Measurements from ENCODE around the gene VSTM2B. TPM values are rescaled to one million over a fixed set of nuclear protein-coding genes. Genes with fewer than 3 reads are reported as not detected.

The VSTM2B gene
- polyA plus RNA-seq, 4 donors: 0.04 to 6.9 TPM; not detected in 2

DNA sequence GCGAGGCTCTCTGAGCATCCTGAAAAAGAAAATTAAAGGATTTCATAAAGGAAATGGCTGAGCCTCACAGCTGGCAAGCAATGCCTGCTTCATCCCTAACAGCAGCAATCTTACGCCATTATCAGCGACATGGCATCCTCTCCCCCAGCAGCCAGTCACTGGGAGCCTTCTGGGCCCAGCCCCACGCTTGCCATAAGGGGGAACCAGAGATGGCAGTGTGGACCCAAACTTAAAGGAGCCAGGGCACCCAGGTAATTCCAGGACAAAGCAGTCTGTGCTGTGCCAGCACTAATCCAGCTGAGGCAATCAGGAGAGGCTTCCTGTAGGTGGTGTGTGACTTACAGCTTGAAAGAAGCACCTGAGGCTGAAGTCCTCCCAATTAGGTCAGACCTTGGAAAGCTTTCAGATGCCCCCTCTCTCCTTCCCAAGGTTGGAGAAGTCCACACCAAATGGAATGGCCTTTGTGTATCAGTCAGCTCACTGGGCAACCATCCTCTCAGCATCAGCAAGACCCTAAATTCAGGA is 10.3 kb downstream of the VSTM2B start:
- 68 to 84% (median 81%) methylated on average over 4 of the region's 4 CpGs for WGBS, 3 donors
- H3K4me3 ChIP-seq (ENCODE audit: low read depth in 1 of 3, low read length in 3 of 3): no peak overlapping the region
- no peaks in the 10 kb centered on the region for H3K4me1 ChIP-seq (ENCODE audit: control insufficient read depth in 3 of 3, insufficient read depth in 2 of 3, low read depth in 1 of 3, low read length in 2 of 3)
- H3K27me3 ChIP-seq (ENCODE audit: control insufficient read depth in 3 of 3, insufficient read depth in 3 of 3, low read length in 3 of 3): peaks cover 0 to 9% (median 0%) of the 10 kb centered on the region in 3 donors
- no peak overlapping the region for H3K27ac ChIP-seq (ENCODE audit: low read depth in 1 of 3, low read length in 2 of 3)
- peaks cover 0 to 53% (median 0%) of the 10 kb centered on the region in 3 donors for H3K36me3 ChIP-seq (ENCODE audit: control insufficient read depth in 3 of 3, insufficient read depth in 2 of 3, low read depth in 1 of 3, low read length in 3 of 3)
- FAIRE-seq: no peak
- H3K9me3 ChIP-seq (ENCODE audit: control insufficient read depth in 2 of 2, insufficient read depth in 1 of 2, low read depth in 1 of 2, low read length in 1 of 2): no peaks in the 10 kb centered on the region
- DNase-seq: no peak

DNA sequence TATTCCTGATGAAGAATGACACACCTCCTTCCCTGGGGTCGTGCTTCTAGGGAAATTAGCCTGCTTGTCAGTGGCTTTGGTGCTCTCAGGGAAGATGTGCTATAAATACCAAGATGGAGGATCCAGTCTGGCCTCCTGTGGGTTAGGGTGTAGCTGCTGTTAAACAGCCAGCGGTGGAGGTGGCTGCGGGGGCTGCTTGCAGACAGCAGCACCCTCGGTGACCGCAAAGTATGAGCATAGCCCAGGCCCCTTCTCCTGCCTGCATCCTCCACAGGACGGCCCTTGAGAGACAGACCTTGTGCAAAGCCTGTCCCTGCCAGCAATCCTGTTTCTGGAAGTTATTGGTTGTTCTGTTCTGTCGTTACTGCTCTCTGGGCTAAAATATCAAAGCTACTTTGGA is 11.4 kb downstream of the VSTM2B start:
- FAIRE-seq (no peak), DNase-seq (no peak)
- peaks cover 0 to 2% (median 0%) of the 10 kb centered on the region in 3 donors for H3K27me3 ChIP-seq (ENCODE audit: control insufficient read depth in 3 of 3, insufficient read depth in 3 of 3, low read length in 3 of 3)
- WGBS, 3 donors: 71 to 72% (median 72%) methylated on average over 7 of the region's 7 CpGs
- no peak overlapping the region for H3K27ac ChIP-seq (ENCODE audit: low read depth in 1 of 3, low read length in 2 of 3)
- H3K4me3 ChIP-seq (ENCODE audit: low read depth in 1 of 3, low read length in 3 of 3): no peak overlapping the region
- peaks cover 0 to 48% (median 0%) of the 10 kb centered on the region in 3 donors for H3K36me3 ChIP-seq (ENCODE audit: control insufficient read depth in 3 of 3, insufficient read depth in 2 of 3, low read depth in 1 of 3, low read length in 3 of 3)
- no peaks in the 10 kb centered on the region for H3K9me3 ChIP-seq (ENCODE audit: control insufficient read depth in 2 of 2, insufficient read depth in 1 of 2, low read depth in 1 of 2, low read length in 1 of 2)
- no peaks in the 10 kb centered on the region for H3K4me1 ChIP-seq (ENCODE audit: control insufficient read depth in 3 of 3, insufficient read depth in 2 of 3, low read depth in 1 of 3, low read length in 2 of 3)

DNA sequence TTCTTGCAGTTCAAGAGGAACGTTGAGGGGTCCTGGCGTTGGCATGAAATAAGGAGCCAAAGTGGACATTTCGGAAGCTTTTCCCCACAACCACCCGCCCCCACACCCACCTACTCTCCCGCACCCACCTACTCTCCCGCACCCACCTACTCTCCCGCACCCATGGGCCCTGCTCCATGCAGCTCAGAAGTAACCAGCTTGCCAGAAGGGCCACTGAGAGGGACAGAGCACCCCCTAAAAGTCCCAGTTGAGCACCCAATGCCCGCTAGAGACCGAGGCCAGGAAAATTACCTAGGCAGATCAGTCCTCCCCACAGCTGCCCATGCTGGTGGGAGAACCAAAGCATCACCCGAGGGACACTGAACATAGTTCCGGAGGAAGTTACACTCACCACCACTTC is 11.8 kb downstream of the VSTM2B start:
- 86 to 88% (median 88%) methylated on average over 11 of the region's 11 CpGs for WGBS, 3 donors
- FAIRE-seq: no peak

DNA sequence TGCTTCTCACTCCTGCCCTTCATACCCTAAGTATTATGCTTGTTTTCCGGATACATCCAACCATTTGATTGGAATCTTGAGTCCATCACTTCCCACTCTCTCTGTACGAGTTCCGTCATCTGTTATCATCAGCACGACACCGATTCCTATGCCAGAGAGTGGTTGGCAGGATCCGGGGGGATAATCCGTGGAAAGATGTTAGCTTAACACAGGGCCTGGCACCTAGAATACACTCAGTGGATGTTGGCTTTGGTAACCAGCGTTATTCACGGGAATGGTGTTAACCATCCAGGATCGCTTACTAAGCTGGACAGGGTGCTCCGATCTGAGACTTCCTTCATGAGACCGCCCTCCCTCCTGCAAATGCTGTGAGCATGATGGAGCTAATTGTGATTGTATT is 12.4 kb downstream of the VSTM2B start:
- FAIRE-seq (no peak), DNase-seq (no peak)
- 90 to 95% (median 93%) methylated on average over 12 of the region's 12 CpGs for WGBS, 3 donors
- Histone ChIP-seq H3K4me1 (ENCODE audit: control insufficient read depth in 3 of 3, insufficient read depth in 2 of 3, low read depth in 1 of 3, low read length in 2 of 3) (no peaks in the 10 kb centered on the region), H3K36me3 (ENCODE audit: control insufficient read depth in 3 of 3, insufficient read depth in 2 of 3, low read depth in 1 of 3, low read length in 3 of 3) (peaks cover 0 to 41% (median 0%) of the 10 kb centered on the region in 3 donors), H3K4me3 (ENCODE audit: low read depth in 1 of 3, low read length in 3 of 3) (no peak overlapping the region), H3K27me3 (ENCODE audit: control insufficient read depth in 3 of 3, insufficient read depth in 3 of 3, low read length in 3 of 3) (peaks cover 0 to 2% (median 0%) of the 10 kb centered on the region in 3 donors), H3K9me3 (ENCODE audit: control insufficient read depth in 2 of 2, insufficient read depth in 1 of 2, low read depth in 1 of 2, low read length in 1 of 2) (no peaks in the 10 kb centered on the region), H3K27ac (ENCODE audit: low read depth in 1 of 3, low read length in 2 of 3) (no peak overlapping the region)

More for the DNA sequence above, 11.8 kb downstream of the VSTM2B start:
- peaks cover 0 to 2% (median 0%) of the 10 kb centered on the region in 3 donors for H3K27me3 ChIP-seq (ENCODE audit: control insufficient read depth in 3 of 3, insufficient read depth in 3 of 3, low read length in 3 of 3)
- H3K4me1 ChIP-seq (ENCODE audit: control insufficient read depth in 3 of 3, insufficient read depth in 2 of 3, low read depth in 1 of 3, low read length in 2 of 3): no peaks in the 10 kb centered on the region
- no peak overlapping the region for H3K4me3 ChIP-seq (ENCODE audit: low read depth in 1 of 3, low read length in 3 of 3)
- no peak overlapping the region for H3K27ac ChIP-seq (ENCODE audit: low read depth in 1 of 3, low read length in 2 of 3)
- peaks cover 0 to 47% (median 0%) of the 10 kb centered on the region in 3 donors for H3K36me3 ChIP-seq (ENCODE audit: control insufficient read depth in 3 of 3, insufficient read depth in 2 of 3, low read depth in 1 of 3, low read length in 3 of 3)
- DNase-seq: no peak
- no peaks in the 10 kb centered on the region for H3K9me3 ChIP-seq (ENCODE audit: control insufficient read depth in 2 of 2, insufficient read depth in 1 of 2, low read depth in 1 of 2, low read length in 1 of 2)

DNA sequence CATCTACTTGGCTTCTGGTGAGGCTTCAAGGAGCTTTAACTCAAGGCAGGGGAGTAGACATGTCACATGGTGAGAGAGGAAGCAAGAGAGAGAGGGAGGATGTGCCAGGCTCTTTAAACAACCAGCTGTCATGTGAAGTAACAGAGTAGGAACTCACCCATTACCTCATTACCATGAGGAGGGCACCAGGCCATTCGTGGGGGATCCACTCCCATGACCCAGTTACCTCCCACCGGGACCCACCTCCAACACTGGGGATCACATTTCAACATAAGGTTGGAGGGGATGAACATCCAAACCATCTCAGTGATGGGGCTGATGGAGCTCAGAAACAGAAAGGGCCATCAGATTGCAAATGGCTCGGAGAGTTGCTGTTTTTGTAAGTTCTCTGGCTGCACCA is 12.9 kb downstream of the VSTM2B start:
- no peak for DNase-seq
- FAIRE-seq: no peak
- Histone ChIP-seq H3K36me3 (ENCODE audit: control insufficient read depth in 3 of 3, insufficient read depth in 2 of 3, low read depth in 1 of 3, low read length in 3 of 3) (peaks cover 0 to 36% (median 0%) of the 10 kb centered on the region in 3 donors), H3K27ac (ENCODE audit: low read depth in 1 of 3, low read length in 2 of 3) (no peak overlapping the region), H3K9me3 (ENCODE audit: control insufficient read depth in 2 of 2, insufficient read depth in 1 of 2, low read depth in 1 of 2, low read length in 1 of 2) (no peaks in the 10 kb centered on the region), H3K4me1 (ENCODE audit: control insufficient read depth in 3 of 3, insufficient read depth in 2 of 3, low read depth in 1 of 3, low read length in 2 of 3) (no peaks in the 10 kb centered on the region), H3K4me3 (ENCODE audit: low read depth in 1 of 3, low read length in 3 of 3) (no peak overlapping the region), H3K27me3 (ENCODE audit: control insufficient read depth in 3 of 3, insufficient read depth in 3 of 3, low read length in 3 of 3) (peaks cover 0 to 2% (median 0%) of the 10 kb centered on the region in 3 donors)
- WGBS, 3 donors: 58 to 78% (median 67%) methylated on average over 3 of the region's 3 CpGs

DNA sequence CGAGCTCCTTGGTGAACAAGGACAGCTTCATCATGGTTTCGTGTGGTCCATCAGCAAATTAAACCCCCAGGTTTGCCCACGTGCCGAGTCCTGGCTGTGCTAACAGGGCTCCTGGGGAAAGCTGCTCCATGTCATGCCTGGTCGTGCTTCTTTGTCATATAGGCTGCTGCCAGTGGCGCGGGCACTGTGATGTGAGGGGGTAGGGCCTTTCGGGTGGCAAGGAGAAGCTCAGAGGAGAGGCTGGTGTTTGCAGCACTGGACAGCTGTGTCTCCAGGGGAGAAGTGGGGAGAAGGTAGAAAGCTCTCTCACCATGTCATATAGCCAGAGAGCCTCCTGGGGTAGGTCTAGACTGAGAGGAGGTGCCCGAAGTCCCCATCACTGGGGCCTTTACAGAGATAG is 13.3 kb downstream of the VSTM2B start:
- FAIRE-seq (no peak), DNase-seq (no peak)

DNA sequence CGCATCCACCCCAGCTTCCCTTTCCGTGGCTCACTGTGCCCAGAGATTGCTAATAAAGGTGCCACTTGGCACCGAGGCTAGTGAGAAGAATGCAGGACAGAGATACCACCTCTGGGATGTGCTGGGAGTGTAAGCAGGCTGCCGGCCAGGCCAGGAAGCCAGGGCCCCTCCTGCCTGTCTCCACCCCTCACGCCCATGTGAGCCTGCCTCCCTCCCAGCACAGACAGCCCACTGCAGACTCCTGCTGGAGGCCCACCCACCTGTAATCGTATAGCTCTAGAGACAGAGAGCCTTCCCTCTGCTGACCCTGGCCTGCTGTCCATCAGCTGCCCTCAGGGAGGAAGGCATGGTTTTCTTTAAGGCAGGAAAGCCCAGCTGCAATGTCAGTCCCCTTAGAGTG is 13.9 kb downstream of the VSTM2B start:
- Histone ChIP-seq H3K36me3 (ENCODE audit: control insufficient read depth in 3 of 3, insufficient read depth in 2 of 3, low read depth in 1 of 3, low read length in 3 of 3) (peaks cover 0 to 30% (median 0%) of the 10 kb centered on the region in 3 donors), H3K4me1 (ENCODE audit: control insufficient read depth in 3 of 3, insufficient read depth in 2 of 3, low read depth in 1 of 3, low read length in 2 of 3) (no peaks in the 10 kb centered on the region), H3K4me3 (ENCODE audit: low read depth in 1 of 3, low read length in 3 of 3) (no peak overlapping the region), H3K27ac (ENCODE audit: low read depth in 1 of 3, low read length in 2 of 3) (no peak overlapping the region), H3K9me3 (ENCODE audit: control insufficient read depth in 2 of 2, insufficient read depth in 1 of 2, low read depth in 1 of 2, low read length in 1 of 2) (no peaks in the 10 kb centered on the region), H3K27me3 (ENCODE audit: control insufficient read depth in 3 of 3, insufficient read depth in 3 of 3, low read length in 3 of 3) (peaks cover 0 to 2% (median 0%) of the 10 kb centered on the region in 3 donors)
- WGBS, 3 donors: 33 to 59% (median 50%) methylated on average over 6 of the region's 6 CpGs
- FAIRE-seq (no peak), DNase-seq (no peak)

More for the DNA sequence above, 13.3 kb downstream of the VSTM2B start:
- H3K27ac ChIP-seq (ENCODE audit: low read depth in 1 of 3, low read length in 2 of 3): no peak overlapping the region
- no peaks in the 10 kb centered on the region for H3K4me1 ChIP-seq (ENCODE audit: control insufficient read depth in 3 of 3, insufficient read depth in 2 of 3, low read depth in 1 of 3, low read length in 2 of 3)
- peaks cover 0 to 32% (median 0%) of the 10 kb centered on the region in 3 donors for H3K36me3 ChIP-seq (ENCODE audit: control insufficient read depth in 3 of 3, insufficient read depth in 2 of 3, low read depth in 1 of 3, low read length in 3 of 3)
- no peak overlapping the region for H3K4me3 ChIP-seq (ENCODE audit: low read depth in 1 of 3, low read length in 3 of 3)
- 72 to 82% (median 75%) methylated on average over 9 of the region's 9 CpGs for WGBS, 3 donors
- H3K9me3 ChIP-seq (ENCODE audit: control insufficient read depth in 2 of 2, insufficient read depth in 1 of 2, low read depth in 1 of 2, low read length in 1 of 2): no peaks in the 10 kb centered on the region
- H3K27me3 ChIP-seq (ENCODE audit: control insufficient read depth in 3 of 3, insufficient read depth in 3 of 3, low read length in 3 of 3): peaks cover 0 to 2% (median 0%) of the 10 kb centered on the region in 3 donors

DNA sequence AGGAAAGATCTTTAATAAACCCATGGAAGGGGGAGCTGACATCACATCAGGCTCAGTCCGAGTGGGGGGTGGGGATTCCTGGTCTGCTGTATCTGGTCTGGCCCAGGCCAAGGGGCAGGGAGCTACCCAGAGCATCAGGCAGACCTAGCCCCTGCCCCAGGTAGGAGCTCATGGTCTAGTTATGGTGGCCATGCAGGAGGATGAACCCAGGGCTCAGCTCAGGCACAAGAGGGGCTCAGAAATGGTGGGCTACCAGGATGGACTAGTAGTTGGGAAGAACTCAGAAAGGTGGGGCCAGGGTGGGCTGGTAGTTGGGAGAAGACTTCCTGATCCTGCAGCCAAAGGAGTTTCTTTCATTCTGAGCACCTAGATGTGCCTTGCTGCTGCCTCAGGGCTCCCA is 14.3 kb downstream of the VSTM2B start:
- 52 to 72% (median 58%) methylated on average over 1 of the region's 1 CpG for WGBS, 3 donors
- no peaks in the 10 kb centered on the region for H3K4me1 ChIP-seq (ENCODE audit: control insufficient read depth in 3 of 3, insufficient read depth in 2 of 3, low read depth in 1 of 3, low read length in 2 of 3)
- H3K4me3 ChIP-seq (ENCODE audit: low read depth in 1 of 3, low read length in 3 of 3): no peak overlapping the region
- FAIRE-seq (no peak), DNase-seq (no peak)
- H3K9me3 ChIP-seq (ENCODE audit: control insufficient read depth in 2 of 2, insufficient read depth in 1 of 2, low read depth in 1 of 2, low read length in 1 of 2): no peaks in the 10 kb centered on the region
- peaks cover 0 to 30% (median 0%) of the 10 kb centered on the region in 3 donors for H3K36me3 ChIP-seq (ENCODE audit: control insufficient read depth in 3 of 3, insufficient read depth in 2 of 3, low read depth in 1 of 3, low read length in 3 of 3)
- no peak overlapping the region for H3K27ac ChIP-seq (ENCODE audit: low read depth in 1 of 3, low read length in 2 of 3)
- H3K27me3 ChIP-seq (ENCODE audit: control insufficient read depth in 3 of 3, insufficient read depth in 3 of 3, low read length in 3 of 3): peaks cover 0 to 2% (median 0%) of the 10 kb centered on the region in 3 donors

All from small intestine (tissue), 7 donors.